Hematopoietic multipotent progenitor cell (in vitro differentiated cells): Measurements from ENCODE around the gene ZDHHC7. TPM values are rescaled to one million over a fixed set of nuclear protein-coding genes. Genes with fewer than 3 reads are reported as not detected.

ENCODE experiments used
- DNase-seq, 3 donors: peaks; one replicate each; pipeline ENCODE4 v3.0.0-alpha.2; 2011 to 2015; ENCODE audit warnings: low read depth in 2 of 3, low spot score in 2 of 3
- total RNA-seq: library from RNA; depleted of rRNA; stranded (reverse); fragments of >200 nt; gene quantifications from one replicate; pipeline ENCODE4 v1.2.3, GENCODE V29; 2012

Gene ZDHHC7
- total RNA-seq, 1 donor, result 56.6 TPM

DNA sequence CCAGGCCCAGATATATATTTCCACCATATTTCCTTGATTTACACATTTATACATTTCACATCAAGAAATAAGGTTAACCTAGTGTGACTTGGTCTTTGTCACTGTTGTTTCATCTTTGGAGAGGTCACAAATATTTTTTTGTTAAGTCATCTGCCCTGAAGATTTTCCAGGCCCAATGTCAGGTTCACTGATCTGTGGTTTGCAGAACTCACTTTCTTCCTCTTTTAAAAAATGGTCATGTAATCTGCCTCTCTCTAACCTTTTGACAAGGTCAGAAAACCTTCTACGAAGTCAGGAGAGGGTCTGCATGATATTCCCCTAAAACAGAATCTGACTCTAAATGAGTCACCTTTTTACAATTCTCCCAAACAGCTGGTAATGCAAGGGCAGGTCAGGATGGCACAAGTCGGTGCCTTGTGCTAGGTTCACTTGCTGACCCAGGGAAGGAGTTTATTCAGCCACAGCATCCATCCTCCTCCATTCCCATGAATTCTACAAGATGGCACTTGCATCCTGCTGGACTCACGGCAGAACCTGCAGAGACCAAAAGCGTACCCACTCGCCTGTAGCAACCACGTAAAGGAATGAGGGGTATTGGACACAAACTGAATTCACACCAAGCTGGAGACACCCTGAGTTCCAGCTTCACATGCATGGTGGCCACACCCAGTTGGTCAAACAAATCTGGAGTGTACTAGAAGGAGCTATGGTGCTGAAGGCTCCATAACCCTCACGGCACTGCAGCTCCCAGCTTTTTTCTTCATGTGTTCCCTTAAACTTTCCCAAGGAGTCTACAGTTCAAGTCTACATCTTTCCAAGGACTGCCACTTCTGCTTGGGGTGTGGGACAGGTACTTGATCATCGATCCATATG is 14.7 kb upstream of the ZDHHC7 start:
- peak in 2 of 3 donors; percentile 70 to 87 for DNase-seq

DNA sequence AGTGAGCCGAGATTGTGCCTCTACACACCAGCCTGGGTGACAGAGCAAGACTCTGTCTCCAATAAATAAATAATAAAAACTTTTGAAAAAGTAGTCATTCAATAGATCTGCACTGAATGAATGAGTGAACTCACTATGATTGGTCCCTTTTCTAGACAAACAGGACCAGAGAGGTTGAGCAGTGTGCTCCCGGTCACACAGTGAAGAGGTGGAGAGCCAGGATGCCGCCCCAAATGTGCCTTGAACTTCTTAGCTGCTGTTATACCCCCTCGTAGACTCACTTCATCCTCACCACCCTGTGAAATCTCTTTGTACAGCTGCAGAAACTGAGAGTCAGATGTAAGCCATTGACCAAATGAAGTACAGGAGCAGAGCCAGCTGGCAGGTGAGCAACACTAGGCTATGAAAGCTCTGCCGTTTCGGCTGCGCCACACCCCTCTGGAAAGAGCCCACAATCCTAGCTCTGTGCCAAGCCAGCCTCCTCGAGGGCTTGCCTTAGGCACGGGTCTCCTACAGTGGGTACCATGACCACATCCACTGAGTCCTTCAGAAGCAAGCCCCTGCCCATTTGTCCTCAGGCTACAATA is 8.4 kb upstream of the ZDHHC7 start:
- no peak for DNase-seq

DNA sequence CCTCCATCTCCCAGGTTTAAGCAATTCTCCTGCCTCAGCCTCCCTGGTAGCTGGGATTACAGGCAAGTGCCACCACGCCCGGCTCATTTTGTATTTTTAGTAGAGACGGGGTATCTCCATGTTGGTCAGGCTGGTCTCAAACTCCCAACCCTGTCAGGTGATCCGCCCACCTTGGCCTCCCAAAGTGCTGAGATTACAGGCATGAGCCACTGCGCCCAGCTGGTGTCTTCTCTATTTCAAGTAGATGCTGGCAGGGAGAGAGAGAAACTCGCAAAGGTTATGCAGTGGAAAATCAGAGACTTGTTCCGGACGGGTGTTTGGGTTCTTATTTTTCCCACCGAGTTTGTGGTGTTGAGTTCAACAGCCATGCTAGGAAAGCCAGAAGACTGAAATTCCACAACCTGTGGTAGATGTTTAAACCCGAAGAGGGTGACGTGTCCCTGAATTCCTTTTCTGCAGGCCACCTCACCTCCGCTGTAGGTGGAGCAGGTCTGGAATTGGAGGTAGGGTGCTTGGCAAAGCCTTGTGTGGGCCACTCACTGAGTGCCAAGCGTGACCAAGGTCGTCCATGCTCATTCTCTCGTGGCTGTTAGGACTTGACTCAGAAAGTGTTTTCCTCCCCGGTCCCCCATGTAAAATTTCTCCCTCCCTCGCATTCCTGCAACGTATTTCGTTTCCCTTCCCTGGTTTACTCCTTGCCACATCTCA is 7.3 kb upstream of the ZDHHC7 start:
- no peak for DNase-seq

DNA sequence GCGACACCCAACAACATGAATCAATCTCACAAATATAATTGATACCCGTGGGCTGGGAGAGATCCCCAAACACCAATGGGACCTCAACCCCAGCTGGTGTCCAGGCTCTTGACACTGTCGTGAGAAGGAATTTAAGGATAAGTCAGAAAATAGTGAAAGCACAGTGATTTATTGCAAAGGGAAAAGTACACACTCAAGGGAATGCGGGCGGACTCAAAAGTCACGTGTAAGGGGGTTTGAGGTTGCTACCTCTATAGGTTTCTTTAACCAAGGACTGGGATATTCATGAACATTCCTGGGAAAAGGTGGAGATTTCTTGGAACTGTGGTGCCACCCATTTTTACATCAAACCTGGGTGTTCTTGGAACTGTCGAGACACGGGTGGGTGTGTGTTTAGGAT is 6.3 kb upstream of the ZDHHC7 start:
- no peak for DNase-seq

DNA sequence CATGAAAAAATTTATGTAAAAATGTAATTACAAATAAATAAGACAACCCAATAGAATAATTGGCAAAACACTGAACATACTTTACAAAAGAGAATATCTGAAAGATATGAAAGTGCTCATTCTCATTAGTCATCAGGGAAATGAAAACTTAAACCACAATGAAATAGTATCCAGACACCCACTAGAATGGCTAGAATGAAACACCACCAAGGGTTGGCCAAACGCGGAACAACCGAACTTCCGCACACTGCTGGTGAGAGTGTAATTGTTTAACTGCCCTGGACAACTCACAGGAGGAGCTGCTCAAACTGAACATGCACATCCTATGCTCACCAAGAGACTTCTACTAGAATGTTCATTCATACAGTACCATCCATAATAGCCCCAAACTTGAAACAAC is 5.8 kb upstream of the ZDHHC7 start:
- peak in 2 of 3 donors; percentile 83 to 89 for DNase-seq

DNA sequence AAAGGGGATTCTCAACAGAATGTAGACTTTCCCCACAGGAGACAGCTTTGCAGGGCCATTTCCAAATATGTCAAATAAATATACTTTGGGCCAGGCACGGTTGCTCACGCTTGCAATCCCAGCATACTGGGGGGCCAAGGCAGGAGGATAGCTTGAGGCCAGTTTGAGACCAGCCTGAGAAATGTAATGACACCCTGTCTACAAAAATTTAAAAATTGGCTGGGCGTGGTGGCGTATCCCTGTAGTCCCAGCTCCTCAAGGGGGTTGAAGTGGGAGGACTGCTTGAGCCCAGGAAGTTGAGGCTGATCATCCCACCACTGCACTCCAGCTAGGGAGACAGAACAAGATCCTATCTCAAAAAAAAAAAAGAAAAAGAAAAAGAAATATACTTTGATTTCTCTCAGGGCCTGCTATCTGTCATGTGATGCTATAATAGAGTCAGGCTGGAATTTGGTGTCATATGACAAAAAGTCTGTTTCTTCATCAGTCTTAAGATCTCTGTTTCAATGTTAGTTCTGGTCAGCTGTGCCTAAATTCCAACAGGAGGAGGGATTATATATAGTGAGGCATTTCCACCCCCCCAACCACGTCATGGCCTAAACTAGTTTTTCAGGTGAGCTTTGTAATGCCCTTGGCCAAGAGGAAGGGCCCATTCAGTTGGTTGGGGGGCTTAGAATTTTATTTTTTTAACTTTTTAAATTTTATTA is 4.3 kb upstream of the ZDHHC7 start:
- DNase-seq, result no peak

DNA sequence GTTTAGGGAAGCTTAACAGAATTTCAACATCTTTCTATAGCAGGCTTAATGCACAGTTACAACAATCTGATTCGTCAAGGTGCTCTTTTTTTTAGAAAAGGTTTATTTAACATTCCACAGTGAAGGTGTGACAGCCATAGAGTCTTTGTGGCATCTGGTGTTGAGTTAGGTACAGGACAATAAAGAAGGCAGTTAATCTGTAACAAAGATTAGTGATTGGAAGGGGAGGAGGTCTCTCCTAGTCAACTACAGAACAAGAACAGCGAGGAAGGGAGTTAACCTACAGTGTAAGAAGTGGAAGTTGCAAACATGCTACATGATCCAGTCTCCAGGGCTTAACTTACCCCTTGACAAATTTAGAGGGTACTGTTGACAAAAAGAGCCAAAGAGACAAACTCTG is 3.0 kb upstream of the ZDHHC7 start:
- no peak for DNase-seq

DNA sequence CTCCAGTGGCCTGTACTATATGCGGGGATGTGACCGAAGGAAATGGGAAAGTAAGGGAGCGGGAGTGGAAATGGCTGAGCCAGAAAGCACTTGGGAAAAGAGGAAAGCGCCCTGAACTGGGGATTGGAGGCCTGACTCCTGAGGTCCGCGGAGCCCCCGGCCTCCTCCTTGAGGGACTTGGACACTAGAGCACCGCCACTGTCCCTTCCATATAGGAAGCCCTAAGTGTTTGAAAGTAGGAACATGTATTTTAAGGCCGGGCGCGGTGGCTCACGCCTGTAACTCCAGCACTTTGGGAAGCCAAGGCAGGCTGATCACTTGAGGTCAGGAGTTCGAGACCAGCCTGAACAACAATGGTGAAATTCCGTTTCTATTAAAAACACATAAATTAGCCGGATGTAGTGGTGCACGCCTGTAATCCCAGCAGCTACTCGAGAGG is 530 bp upstream of the ZDHHC7 start:
- no peak for DNase-seq

DNA sequence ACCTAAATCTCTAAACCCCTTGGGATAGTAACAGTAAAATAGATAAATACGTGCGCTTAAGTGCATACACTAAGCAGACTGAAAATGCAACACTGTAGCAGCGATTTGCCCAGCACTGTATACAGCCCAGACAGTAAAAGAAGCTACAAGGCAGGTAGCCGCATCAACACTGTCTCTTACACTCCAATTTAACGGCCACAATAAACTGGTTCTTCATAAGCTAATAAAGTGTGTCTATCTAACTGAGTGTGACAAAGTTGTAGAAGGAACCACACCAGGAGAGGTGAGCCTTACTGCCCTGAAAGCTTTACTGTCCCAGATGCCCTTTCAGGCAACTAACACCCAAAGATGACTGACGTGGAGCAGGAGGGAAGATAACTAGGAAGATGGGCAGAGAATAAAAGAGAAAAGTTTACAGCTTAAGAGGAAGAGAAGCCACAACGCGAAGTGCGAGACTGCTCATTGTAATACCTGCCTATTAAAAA is 847 bp downstream of the ZDHHC7 start:
- no peak for DNase-seq

DNA sequence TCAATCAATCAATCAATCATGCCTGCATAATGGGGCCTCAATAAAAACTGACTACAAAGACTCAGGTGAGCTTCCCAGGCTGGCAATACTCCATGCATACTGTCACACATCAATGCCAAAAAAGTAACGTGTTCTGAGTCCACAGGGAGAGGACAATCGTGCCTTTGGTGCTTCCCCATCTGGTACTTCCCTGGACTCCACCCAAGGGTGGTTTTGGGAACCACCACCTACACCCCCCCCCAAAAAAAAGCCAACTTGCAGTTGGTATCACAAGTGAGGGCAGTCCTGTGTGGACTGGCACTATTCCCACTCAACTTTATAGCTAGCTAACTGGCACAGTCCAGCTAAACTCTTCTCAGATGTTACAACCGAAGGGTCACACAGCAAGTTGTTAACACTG is 3.1 kb downstream of the ZDHHC7 start:
- no peak for DNase-seq

DNA sequence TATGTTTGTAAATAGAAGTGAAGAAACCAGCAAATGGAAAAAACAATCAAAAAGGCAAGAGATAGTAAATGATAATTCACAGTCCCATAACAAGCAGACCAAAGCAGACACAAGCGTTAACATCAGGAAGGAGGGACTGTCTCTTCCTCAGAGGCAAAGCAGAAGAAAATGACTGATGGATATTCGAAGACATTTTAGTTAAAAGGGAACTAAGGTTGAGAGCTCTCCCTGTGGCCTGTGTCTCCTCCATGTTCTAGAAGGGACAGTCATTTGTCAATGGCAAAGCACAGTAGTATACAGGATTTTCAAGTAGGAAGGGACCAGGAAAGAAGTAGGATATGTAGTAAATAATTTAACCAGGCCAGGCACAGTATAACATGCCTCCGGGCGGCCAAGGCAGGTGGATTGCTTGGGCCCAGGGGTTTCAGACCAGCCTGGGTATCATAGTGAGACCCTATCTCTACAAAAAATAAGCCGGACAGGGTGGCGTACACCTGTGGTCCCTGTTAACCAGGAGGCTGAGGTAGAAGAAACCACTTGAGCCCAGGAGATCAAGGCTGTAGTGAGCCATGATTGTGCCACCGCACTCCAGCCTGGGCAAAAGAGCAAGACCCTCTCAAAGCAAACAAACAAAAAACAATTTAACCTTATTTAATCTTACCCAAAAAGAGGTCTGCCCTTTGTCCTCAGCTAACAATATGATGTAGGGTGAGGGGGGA is 3.7 kb downstream of the ZDHHC7 start:
- DNase-seq, result no peak

DNA sequence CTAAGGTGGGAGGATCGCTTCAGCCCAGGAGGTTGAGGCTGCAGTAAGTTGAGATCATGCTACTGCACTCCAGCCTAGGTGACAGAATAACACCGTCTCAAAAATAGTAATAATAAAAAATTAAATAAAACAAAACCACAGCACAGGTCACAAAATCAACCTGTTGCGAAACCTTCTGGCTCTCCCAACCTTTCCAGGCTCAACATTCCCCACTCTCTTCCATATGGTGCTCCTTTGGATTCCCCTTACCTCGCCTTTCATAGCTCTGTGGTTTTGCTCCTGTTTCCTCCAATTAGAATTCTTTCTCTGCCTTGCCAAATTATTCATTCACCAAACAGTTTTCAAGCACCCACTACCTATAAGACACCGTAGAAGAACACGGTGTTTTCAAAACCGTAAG is 4.7 kb downstream of the ZDHHC7 start:
- DNase-seq, result no peak

DNA sequence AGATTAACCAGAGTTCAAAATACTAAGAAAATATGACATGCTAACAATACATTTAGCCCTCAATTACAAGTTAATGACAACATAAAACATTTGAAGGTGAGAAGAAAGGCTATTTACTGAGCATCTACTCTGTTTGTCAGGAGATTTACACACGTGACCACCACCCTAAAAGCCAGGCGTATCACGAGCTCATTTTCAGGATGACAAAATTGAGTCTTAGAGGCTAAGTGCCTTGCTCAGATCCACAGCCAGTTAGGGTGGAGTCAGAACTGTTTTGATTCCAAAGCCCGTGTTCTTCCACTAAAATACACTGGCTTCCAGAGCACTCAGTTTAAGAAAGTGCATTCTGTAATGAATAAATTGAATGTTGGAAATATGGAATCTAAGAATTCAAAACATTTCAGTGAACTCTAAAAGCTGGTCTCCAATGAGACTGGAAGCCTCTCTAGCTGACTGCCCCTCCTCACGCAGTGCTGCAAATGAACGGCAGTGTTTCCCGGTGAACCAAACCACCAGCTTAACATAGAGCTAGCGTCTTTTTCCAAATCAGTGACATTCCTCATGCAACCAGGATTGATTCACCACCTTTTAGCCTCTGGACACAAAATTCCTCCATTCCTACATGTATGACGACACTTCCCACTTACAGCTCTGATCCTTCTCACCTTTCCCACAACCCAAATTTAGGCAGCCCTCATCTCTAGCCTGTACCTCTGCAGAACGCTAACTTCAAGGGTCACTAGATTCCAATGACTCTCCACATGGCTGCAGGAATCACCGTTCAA is 5.9 kb downstream of the ZDHHC7 start:
- DNase-seq, result no peak

DNA sequence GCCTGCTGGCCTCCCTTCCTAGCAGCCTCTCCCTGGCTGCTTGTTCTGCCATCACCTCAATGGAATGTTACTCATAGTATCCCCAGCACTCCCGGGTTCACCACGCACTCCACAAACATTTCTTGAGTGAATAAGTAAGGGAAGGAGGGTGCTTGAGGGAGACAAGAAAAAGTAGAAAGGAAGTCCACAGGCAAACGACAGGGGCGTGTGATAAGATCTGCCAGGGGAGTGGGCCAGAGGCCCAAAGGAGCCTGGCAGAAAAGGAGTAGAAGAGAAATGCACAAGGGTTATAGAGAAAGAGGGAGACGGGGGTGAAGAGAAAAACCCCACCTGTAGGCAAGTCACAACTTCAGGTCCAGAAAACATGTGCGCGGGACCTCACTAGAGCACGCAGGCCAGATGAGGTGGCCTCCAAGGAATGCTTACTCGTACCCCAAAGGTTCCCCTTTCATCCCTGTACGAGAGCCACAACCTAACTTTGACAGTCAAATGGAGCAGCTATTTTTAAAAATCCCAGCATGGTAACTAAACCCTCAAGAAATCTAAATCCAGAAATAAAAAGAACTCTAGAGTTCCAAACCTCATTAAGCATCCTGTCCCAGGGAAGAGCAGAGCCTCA is 6.6 kb downstream of the ZDHHC7 start:
- DNase-seq, result no peak

DNA sequence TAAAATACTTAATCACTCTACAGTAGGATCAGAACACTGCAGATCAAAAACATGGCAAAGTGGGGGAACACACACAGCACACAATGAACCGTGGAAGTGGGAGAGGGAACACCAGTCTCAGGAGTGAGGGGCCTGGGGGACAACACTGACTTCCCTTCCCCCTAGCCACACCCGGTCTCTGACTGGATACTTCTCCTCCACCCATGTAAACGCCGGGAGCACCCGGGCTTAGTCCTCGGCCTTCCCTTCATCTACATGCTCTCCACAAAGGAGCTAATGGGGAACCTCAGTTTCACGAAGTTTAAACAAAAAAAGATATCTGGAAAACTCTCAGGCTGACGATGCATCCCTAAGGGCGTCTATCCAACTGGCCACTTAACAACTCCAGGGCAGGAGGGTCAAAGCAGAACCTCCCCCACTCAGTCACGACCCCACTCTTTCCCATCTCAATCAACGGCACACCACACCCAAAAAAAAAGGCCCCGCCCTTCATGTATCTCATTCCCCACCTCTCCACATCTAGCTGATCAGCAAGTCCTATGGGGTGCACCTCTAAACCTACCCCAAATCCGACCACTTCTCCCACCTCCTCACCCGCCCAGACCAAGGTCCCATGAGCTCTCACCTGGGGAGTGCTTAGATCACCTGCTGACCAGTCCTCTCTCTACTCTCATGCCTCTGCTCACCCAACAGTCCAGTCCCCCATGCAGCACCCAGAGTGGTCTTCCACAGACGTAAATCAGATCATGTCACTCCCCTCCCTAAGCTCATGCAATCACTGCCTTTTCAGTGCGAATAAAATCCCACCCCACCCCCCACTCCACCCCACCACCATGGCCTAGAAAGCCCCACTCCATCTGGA is 7.4 kb downstream of the ZDHHC7 start:
- DNase-seq, result no peak

DNA sequence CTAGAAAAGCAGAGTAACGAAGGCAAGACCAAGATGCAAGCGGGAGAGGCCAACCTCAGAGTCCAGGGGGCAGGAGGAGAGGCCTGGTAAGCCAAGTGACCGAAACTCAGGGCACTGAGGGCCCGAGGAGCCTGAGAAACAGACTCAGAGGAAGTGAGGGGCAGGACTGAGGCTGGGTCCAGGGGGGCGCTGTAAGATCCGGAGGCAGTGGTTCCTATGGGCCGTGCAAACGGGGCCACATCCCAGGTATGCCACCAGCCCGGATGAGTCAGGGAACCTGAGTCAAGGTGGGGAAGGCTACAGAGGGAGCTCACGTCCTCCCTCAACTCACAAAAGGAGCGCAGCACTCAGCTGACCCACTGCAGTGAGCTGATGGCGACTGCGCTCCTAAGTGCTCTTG is 8.3 kb downstream of the ZDHHC7 start:
- no peak for DNase-seq

DNA sequence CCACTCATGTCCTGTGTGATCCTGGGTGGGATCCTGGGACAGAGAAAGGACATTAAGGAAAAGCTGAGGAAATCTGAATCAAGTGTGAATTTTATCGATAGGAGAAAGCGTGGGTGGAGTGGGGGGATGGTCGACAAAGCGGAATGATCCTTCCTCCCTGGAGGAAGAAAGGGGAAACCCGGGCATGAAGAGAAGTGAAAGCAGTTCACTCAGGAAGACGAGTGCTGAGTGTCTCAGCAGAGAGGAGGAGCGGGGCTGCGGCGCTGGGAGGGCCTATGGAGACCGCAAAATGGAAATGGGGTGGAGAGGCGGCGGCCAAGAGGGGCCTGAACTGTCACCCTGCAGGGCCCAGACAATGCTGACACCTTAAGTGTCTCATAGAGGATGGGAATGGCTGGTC is 8.7 kb downstream of the ZDHHC7 start:
- DNase-seq, result no peak

DNA sequence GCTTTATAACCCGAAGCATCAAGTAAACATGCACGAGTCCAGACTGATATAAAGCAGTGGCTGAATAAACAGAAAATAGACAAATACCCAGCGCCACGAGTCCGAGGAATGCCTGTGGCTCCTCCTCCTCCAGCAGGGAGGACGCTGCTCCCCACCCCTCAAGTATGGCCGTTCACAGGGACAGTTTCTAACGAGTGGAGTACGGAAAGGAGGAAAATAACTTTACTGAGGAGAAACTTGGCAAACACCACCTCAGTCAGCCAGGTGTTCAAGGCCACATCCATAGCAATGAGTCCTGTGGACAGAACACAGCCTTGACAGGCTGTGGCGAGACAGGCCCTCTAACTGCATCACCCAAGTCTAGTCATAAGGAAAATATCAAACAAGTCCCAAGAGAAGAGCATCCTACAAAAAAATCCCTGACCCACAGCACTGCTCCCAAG is 9.2 kb downstream of the ZDHHC7 start:
- DNase-seq, result no peak
